HG03439 (cell line): ENCODE measurements around the gene CD93.

Source experiments
- ATAC-seq: cut with Tn5 transposase; IDR thresholded peaks from one replicate; pipeline ENCODE4 v1.9.1; 2021; ENCODE audit warnings: mild to moderate bottlenecking, moderate library complexity; ENCODE audit not compliant: unreplicated experiment

The CD93 gene

DNA sequence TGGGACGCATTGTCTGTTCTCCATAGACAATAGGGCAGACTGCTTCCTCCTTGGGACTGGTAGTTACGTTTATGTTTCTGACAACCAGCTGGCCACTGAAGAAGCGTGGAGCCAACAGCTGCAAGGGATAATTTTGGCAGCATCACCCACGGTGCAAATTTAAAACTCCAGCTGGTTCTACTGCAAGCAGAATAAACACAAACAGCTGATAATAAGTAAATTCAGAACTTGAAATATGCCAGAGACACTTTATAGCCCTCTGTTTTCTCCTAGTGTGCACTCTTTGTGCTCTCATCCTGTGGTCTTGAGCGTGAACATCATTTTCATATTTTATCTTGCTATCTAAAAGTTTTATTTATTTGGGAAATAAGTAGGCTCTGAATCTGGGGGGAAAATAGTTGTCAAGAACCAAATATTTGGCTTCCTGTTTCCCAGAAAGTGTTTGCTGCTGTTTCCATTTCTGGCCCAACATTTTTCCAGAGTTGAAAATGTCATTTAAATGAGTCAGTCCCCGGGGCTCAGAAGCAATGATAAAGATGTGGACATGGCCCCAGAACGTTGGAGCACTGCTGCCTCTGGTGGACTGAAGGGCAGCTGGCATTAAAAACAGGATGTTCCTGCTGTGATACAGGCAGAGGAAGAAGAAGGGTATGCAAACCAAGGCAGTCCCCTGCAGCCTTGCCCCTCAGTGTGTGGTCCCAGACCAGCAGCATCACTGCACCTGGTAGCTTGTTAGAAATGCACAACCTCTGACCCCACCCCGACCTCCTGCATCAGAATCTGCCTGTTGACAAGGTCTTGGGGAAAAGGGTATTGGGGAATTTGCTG is 24.2 kb downstream of the CD93 start:
- ATAC-seq: no peak

DNA sequence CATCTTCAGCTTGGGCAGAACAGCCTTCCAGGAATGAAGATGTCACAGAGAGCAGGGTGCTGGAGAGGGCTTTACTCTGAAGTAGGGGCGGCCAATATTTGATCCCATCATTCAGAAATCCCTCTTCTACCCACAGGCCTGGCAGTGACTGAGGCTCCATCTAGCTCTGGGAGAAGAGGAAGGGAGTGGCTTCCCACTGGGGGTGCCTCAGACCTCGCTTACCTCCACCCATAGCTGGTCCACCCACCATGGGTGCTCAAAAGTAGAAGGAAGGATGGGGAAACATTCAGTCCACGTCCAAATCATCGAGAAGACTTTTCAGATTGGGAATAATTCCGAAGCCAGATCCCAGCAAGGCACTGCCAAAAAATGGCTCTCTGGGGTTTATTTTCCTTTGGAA is 24.9 kb downstream of the CD93 start:
- no peak for ATAC-seq

DNA sequence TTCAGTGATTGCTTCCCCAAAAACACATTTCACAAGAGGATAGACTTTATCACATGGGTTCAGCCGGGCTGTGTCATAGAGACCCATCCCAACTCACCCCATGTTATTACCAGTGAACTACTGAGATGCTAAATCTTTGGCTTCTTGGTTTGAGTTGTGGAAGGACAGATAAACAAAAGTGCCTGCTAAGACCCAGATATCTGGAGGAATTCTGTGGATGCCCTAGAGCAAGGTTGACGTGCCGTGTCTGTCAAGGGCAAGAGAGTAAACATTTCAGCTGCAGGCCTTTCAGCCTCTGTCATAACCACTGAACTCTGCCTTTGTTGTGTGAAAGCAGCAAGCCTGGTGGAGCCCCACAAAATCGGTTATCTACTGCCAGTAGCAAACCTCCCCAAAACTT is 25.5 kb downstream of the CD93 start:
- ATAC-seq: no peak

DNA sequence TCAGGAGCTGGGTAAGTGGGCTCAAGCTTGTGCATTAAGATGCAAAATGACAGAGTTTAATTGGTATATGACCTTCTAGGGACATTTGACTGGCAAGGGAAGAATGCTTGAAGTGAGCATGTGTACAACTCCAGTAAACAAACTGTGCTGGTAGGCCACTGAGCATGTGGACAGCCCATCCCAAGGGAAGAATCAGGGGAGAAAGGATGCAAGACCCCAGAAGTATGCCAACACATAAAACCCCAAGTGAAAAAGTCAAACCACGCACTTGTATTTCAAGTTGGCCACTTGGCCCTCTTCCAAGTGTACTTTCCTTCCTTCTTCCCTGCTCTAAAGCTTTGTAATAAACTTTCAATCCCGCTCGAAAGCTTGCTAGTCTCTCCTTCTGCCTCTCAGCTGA is 26.3 kb downstream of the CD93 start:
- no peak for ATAC-seq

DNA sequence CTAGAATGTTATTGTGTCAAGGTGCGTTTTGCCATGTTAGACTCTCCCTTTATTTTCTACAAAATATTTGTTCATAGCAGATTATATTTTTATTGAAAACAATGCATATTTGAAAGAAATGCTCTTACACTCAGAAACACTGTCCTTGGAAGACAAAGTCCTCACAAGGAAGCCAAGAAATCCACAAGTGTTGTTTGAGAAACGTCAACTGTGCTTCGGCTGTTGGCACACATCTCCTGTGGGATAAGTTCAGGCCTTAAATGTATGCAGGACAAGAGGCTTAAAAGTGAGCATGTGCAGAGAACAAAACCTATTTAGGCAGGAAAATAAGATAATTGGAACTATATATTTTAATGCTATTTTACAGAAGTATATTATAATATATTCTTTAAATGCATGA is 27.1 kb downstream of the CD93 start:
- ATAC-seq: no peak

DNA sequence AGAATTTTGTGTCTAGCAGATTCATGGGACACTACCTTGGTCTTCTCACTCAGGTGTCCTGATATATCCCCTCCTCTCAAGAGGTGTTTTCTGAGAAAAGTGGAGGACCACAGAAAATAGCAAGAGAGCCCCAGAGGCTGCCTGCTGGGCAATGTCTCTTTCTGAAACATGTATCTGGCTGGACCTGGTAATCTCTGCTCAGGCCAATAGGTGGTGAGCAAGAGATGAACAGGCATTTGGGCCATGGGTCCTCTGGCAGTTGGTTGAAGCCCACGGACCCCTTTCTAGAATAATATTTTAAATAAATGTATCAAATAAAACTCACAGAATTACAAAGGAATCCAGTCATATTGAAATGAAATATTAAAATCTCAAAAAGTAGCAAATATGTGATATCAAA is 27.9 kb downstream of the CD93 start:
- no peak for ATAC-seq

DNA sequence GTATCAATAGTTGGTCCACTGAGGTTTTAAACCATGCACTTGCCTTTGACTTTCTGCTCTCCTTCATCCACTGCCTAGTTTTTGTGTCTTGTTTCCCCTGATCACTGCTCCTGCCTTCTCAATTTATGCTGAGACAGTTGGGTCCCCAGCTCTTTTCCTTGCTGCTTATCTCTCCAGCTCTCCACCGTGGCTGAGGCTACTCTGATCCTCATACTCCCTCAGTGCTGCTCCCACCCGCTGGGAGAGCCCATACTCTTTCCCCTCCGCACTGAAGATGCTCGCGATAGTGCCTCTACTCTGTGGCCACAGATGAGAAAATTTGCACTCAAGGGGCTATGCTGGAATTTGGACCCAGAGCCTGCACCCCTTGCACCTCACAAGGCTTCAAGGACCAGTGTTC is 33.2 kb downstream of the CD93 start:
- ATAC-seq: no peak

DNA sequence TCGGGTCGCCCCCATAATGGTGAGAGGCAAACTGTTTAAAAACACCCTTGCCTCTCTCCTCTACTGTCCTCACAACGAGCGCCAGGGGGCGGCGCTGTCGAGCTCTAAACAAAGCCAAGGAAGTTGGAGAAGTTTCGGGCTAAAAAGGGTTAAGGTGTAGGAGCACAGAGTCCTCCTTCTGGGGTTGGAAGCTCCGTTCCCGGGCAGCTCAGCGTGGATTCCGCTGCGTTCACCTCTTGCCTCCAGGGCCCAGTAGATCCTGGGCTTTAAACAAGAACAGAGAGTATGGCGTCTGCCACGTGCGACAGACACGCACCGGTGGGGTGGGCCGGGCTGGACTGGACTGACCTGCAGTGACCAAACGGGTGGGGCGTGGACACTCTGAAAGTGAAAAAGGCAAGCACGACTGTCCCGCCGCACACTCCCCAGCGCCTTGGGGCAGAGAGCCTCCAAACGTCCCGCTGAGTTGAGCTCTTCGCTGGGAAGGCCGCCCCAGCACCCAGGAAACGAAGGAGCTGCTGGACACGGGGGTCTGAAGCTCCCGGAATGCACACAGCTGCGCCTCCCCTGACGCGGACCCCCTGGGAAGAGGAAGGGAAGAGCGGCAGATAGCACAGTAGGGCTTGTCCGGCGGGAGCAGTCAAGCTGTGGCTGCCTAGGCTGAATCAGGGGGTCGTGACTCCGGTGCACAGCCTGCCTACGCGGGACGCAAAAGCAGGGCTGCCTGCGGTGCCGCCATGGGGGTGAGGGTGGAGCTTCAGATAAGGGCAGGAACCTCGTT is 35.1 kb downstream of the CD93 start:
- no peak for ATAC-seq

DNA sequence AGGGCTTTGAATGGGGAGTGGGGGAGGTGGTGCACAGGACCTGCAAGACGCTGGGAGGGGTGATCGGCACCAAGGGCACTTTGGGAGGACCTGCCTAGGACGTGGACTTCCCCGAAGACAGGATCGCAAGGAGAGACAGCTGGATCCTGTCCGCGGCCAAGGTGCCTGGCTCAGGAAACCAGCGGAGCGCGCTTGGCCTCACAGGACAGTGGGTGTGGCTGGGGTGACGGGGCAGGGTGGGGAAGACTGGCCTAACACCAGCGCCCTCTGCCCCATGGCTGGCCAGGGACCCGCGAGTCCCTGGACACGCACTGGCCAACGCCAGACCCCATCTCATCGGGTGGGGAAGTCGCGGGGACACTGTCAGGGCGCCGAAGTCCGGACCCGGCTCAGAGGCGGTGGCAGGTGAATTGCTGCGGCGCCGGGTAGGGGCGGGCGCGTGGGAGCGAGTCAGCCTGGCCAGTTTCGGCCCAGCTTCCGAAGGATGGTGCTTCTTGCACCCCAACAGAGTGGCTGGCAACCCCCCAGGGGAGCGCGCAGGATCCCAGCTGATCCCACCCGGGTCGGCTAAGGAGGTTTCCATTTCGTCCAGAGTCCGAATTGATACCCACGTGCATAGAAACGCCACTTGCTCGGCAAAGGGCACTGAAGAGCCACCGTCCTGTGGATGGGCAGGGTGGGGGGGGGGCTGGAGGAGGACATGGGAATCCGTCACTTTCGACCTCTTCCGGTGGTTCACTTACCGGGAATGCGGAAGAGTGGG is 35.9 kb downstream of the CD93 start:
- no peak for ATAC-seq

DNA sequence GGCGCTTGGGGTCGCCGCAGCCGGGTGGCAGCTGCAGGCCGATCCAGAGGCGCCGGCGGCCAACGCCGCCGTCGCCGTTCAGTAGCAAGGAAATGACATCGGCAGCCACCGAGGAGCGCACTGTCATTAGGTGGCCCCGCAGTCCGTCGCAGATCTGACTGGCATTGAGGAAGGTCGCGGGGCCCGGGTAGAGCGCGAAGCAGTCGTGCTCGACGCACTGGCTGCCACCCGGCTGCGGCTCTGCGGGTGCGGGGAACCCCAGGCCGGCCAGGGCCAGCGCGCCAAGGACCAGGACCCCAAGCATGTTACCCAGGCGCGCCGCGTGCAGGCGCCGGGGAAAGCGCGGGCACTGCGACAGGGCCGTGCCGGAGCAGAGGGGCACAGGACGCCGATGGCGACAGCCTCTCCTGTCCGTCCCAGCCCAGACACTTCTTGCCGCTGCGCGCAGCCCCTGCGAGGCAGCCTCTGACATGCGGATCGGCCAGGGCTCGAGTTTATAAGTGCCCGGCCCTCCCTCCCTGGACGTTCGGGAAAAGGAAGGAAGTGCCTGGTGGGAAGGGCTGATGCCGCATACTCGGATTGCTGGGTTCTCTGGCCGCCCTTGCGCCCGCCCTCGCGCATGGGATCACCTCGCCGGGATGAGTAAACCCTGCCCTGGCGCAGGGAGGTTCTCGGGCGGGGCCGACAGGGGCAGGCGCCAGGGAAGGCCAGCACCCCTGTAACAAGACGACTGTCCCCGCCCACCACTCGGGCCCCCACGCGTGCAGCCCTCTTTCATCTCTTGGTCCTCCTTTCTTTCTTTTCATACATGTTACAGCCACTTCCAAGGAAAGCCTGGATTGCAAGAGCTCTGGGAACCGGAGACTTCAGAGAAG is 36.7 kb downstream of the CD93 start, which contains the start of gene THBD:
Gene THBD, minus strand, starts transcription at position 472 of the 875 bp plus-strand sequence. Its CDS starts 168 bp downstream, at position 304.
- ATAC-seq: no peak

DNA sequence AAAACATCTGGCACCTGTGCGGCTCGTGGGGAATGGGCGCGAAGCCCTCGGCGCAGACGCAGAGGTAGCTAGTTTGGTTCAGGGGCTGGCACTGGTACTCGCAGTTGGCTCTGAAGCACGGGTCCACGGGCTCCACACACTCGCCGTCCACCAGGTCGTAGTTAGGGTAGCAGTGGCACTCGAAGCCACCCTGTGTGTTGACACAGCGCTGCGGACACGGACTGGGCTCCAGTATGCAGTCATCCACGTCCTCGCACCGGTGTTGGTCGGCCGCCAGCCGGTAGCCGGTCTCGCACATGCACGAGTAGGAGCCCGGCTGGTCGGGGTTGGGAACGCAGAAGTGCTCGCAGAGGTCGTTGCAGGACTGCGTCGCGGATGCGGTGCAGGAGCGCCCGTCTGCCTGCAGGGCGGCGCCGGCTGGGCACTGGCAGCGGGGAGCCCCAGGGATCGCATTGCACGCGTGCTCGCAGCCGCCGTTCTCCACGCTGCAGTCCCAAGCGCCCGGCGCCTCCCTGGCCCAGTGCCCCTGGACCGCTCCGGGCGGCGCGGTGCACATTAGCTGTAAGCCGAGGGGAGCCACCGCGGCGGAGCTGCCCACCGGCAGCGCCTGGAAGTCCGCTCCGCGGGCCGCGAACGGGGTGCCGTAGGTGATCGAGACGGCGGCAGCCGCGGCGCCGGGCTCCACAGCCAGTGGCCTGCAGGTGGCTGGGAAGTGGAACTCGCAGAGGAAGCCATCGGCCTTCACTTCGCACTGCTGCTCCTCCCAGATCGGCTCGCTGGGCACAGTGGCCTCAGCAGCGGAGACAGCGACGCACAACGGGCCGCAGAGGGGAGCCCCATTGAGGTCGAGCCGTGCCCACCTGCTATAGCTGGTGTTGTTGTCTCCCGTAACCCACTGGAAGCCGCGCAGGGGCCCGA is 37.6 kb downstream of the CD93 start:
- no peak for ATAC-seq

DNA sequence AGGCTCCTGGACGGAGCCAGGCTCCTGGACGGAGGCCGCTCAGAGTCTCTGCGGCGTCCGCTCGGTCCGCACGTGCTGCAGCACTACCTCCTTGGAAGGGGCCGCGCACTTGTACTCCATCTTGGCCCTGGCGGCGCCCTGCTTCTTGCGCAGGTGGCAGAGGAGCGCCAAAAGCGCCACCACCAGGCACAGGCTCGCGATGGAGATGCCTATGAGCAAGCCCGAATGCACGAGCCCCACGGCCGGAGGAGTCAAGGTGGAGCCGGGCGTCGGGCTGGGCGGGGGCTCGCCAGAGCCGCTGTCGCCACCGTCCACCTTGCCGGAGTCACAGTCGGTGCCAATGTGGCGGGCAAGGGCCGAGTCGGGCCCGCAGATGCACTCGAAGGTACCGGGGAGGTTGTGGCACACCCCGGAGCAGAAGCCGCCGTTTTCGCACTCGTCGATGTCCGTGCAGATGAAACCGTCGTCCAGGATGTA is 38.3 kb downstream of the CD93 start:
- no peak for ATAC-seq

DNA sequence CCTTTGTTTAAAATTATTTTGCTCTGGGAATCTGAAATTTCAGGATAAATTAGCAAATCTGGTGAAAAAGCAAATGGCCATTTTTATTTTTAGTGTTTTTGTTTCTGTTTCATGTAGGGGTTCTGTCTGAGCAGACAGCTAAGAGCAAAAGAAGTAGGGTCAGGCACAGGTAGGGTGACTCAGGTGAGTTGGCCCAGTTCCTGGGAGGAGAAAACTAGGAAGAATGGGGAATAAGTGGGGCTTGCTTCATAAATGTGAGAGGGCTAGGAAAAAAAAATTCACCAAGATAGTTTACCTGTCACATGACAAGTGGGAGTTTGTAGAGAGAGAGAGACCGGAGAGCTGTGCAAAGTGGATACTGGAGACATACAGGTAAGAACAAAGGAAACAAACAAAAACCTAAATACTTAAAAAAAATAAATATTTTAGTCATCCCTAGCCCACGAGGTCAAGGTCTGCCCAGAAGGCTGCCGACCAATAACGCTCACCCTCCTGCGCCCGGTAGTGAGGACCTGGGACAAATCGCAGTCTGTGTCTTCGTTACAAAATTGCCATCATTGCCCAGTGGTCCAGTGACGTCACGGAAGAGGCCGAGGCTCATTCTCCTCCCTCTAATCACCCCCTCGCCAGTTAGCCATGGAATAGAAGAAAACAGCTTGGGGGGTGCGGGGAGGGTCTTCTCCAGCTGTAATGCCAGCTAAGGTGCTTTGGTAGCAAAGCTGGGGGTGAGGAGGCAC is 39.0 kb downstream of the CD93 start:
- no peak for ATAC-seq

DNA sequence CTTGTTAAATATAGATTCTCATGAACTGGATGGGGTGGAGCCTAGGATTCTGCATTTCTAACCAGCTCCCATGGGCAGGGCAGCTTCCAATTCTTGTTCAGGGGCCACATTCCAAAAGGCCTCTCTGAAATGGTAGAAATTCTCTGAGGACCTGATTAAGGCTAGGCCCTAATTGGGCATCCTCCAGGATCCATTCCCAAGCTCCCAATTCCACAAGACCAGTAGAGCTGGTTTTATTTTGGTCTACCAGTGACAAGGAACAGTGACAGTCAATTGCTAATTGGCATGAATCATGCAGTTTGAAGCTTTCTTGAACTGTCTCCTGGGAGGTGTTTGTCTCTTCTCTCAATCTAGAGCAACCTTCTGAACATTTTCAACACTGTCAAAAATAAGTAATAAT is 39.7 kb downstream of the CD93 start:
- no peak for ATAC-seq

DNA sequence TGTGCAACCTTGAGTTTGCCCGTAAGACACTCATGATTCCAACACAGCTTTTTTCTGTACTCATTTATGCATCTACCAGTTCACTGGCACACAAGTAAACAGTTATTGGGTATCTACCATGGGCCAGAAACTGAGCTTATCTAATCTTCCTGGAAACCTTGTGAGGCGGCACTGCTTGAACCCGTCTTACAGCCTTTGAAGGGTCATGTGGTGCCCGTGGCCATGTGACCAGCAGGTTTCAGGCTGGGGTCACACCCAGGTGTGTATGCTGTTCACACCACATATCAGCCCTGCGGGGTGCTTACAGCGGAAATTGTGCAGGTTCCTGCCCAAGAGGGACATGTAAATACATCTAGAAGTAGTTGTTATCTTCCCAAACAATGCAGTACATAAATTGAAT is 42.7 kb downstream of the CD93 start:
- ATAC-seq: no peak

DNA sequence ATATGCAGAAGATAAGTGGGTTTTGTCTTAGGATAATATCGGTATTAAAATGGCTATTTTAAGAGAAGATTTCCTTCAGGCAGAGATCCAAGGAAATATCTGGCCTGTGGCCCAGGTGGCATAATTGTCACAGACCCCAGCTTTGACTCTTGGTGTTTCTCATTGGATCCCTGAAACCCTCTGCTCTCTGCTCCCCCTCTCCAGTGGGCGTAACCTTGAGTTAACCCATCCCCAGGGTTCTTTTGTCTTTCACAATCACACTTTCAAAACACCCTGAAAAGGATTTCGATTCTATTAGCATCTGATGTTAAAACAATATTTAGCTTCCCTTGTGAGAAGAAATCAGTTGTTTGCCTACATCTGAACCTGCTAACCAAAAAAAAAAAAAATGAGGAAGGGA is 43.9 kb downstream of the CD93 start:
- no peak for ATAC-seq

DNA sequence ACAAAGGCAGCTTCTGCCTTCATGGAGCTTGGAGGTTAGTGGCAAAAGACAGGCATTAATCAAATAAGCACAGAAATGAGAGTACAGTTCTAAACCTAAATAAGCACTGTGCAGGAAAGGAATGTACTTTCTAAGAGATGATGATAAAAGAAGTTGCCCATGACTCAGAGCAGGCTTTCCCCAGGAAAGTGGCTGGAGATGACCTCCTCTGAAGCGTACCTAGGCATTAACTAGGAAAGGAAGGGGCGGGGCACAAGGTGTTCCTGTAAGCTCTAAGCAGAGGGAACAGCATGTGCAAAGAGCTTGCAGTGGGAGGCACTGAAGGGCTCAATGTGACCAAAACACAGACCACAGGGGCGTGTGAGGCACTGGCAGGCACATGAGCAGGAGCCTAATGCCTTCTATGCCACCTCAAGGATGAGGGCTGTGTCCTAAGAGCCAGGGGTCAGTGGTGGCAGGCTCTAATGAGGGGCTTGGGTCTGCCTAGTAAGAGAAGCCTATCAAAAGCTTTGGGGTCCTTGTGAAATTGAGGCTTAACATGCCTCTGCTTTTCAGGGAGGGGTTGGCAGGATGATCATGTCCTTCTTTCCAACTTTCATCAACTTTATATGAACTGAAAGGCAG is 46.1 kb downstream of the CD93 start:
- ATAC-seq: no peak
